OCI-LY7 (cell line): ENCODE results near the gene ARHGAP33. TPM values are rescaled to one million over a fixed set of nuclear protein-coding genes. Genes with fewer than 3 reads are reported as not detected.

ENCODE experiments used
- BruUV-seq: library from RNA; stranded (reverse); fragments of 400-500 nt; replicated peaks from 2 replicates; lab custom pipeline; 2021; lab: Mats Ljungman, UMichigan
- CTCF ChIA-PET: fragments of 300-600 bp; sonication (Branson Sonifier 250); formaldehyde crosslinking; loops from one replicate; lab custom pipeline; 2022; ENCODE audit warnings: antibody characterized with exemption; ENCODE audit not compliant: unreplicated experiment; lab: Charles Lee
- POLR2A ChIA-PET: fragments of 300-600 bp; sonication (Branson Sonifier 250); formaldehyde crosslinking; loops from one replicate; lab custom pipeline; 2022; ENCODE audit warnings: antibody characterized with exemption; lab: Charles Lee
- DNase-seq: peaks from one replicate; pipeline ENCODE4 v3.0.0-alpha.2; 2015; ENCODE audit warnings: low spot score
- H2AFZ ChIP-seq: fragments of 200-600 bp; sonication (generic), shearing (Covaris generic); 2 replicates; pipeline ENCODE4 v1.6.1; 2014; ENCODE audit warnings: mild to moderate bottlenecking, antibody characterized with exemption, low read length, moderate library complexity
- H3K27ac ChIP-seq: fragments of 200-600 bp; sonication (generic); 2 replicates; pipeline ENCODE4 v1.5.1; 2014; ENCODE audit warnings: mixed run types, low read depth, mild to moderate bottlenecking, moderate library complexity, low read length, inconsistent platforms; ENCODE audit not compliant: poor library complexity, severe bottlenecking
- H3K36me3 ChIP-seq: fragments of 200-600 bp; sonication (generic); 2 replicates; pipeline ENCODE4 v1.6.1; 2014; ENCODE audit warnings: mild to moderate bottlenecking, antibody characterized with exemption, low read length, moderate library complexity, mixed read lengths; ENCODE audit not compliant: insufficient read depth
- H3K4me1 ChIP-seq: fragments of 200-600 bp; sonication (generic); 2 replicates; pipeline ENCODE4 v1.5.1; 2014; ENCODE audit warnings: mild to moderate bottlenecking, low read length; ENCODE audit not compliant: insufficient read depth, poor library complexity, severe bottlenecking
- H3K4me2 ChIP-seq: fragments of 200-600 bp; sonication (generic); 2 replicates; pipeline ENCODE4 v1.6.1; 2014; ENCODE audit warnings: mild to moderate bottlenecking, low read length
- H3K4me3 ChIP-seq: fragments of 200-600 bp; sonication (generic); 2 replicates; pipeline ENCODE4 v1.5.1; 2014; ENCODE audit warnings: mild to moderate bottlenecking, low read depth, low read length; ENCODE audit not compliant: poor library complexity, severe bottlenecking
- H3K79me2 ChIP-seq: fragments of 200-600 bp; sonication (generic); 2 replicates; pipeline ENCODE4 v1.6.1; 2016; ENCODE audit warnings: low read depth, mild to moderate bottlenecking, low read length, moderate library complexity, mixed read lengths; ENCODE audit not compliant: insufficient read depth
- H3K9me2 ChIP-seq: fragments of 200-600 bp; sonication (generic); 2 replicates; pipeline ENCODE4 v1.6.1; 2016; ENCODE audit warnings: mild to moderate bottlenecking, low read length, mixed read lengths; ENCODE audit not compliant: insufficient read depth
- H3K9me3 ChIP-seq: fragments of 200-600 bp; sonication (generic); 2 replicates; pipeline ENCODE4 v1.6.1; 2014; ENCODE audit warnings: mild to moderate bottlenecking, mixed run types, low read length, mixed read lengths
- H4K20me1 ChIP-seq: fragments of 200-600 bp; sonication (generic); 2 replicates; pipeline ENCODE4 v1.6.1; 2014; ENCODE audit warnings: mild to moderate bottlenecking, antibody characterized with exemption, low read length, moderate library complexity, mixed read lengths; ENCODE audit not compliant: insufficient read depth
- EZH2phosphoT487 ChIP-seq: fragments of 200-600 bp; sonication (generic); IDR thresholded peaks from 2 replicates; pipeline ENCODE4 v1.6.1; 2018; ENCODE audit warnings: low read depth, borderline replicate concordance, mild to moderate bottlenecking, mixed run types, antibody characterized with exemption, low read length, moderate library complexity, mixed read lengths
- intact Hi-C: fragments of 100-400 bp; cut with micrococcal nuclease; formaldehyde crosslinking; loops from one replicate; pipeline ENCODE4 v1.10.0; 2022; ENCODE audit not compliant: unreplicated experiment
- total RNA-seq, 2 experiments: library from RNA; depleted of rRNA in 1 of 2; stranded (reverse); fragments of >200 nt in 1 of 2; shearing (Covaris generic) in 1 of 2; gene quantifications; 2 replicates each; pipeline ENCODE4 v1.2.3, GENCODE V29; 2014 to 2022
- TF ChIP-seq, protein P1 (sequence below): fragments of 200-600 bp; sonication (generic); conservative IDR thresholded peaks from 2 replicates; pipeline ENCODE4 v1.5.1; 2014; ENCODE audit warnings: mild to moderate bottlenecking, antibody characterized with exemption, low read length, moderate library complexity, mixed read lengths

The ARHGAP33 gene
- total RNA-seq, 2 experiments from 2014 or later = 15.1 to 94.6 TPM

- intact Hi-C loops = no loop called here
- CTCF ChIA-PET = no interaction called here
- TF ChIP-seq, protein P1, sequence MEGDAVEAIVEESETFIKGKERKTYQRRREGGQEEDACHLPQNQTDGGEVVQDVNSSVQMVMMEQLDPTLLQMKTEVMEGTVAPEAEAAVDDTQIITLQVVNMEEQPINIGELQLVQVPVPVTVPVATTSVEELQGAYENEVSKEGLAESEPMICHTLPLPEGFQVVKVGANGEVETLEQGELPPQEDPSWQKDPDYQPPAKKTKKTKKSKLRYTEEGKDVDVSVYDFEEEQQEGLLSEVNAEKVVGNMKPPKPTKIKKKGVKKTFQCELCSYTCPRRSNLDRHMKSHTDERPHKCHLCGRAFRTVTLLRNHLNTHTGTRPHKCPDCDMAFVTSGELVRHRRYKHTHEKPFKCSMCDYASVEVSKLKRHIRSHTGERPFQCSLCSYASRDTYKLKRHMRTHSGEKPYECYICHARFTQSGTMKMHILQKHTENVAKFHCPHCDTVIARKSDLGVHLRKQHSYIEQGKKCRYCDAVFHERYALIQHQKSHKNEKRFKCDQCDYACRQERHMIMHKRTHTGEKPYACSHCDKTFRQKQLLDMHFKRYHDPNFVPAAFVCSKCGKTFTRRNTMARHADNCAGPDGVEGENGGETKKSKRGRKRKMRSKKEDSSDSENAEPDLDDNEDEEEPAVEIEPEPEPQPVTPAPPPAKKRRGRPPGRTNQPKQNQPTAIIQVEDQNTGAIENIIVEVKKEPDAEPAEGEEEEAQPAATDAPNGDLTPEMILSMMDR = no peak
- TF ChIP-seq EZH2phosphoT487 = no peak
Observed at GRCh38 chr19:35738887-35739229, 36.5 kb upstream of the ARHGAP33 start.

DNA sequence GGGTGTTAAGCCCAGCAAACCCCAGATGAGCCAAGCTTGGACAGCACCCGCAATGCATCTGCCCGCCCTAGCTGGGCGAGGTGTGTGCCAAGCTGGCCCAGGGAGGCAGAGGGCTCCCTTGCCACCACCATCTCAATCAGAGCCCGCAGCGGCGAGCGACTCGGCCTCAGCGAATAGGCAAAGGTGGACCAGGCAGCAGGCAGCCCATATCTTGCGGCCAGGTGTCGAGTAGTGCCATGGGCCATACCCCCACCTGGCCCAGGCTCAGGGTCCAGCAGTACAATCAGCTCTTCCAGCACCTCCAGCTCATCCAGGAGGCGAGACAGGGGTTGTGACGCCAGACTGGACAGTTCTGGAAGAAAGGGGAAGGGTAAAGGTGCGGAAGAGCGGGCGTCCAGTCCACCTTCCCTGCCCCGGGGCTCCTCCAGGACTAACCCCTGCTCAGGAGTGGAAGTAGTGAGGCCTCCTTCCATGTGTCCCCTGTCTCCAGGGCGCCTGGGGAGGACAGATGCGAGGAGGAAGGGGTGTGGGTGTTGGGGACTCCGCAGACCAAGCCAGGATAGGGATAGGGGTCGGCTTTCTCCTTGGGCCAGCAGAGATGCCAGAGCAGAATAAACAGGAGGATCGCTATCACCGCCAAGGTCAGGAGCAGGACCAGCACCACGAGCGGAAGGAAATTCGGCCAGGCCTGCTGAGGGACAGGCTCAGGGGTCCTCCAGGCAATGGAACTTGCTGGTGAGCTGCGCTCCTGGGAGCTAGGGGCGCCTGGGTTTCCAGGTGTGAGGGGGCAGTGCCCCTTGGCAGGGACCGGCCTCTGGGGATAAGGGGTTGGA is 35.9 kb upstream of the ARHGAP33 start:
- H3K27ac ChIP-seq = no peak overlapping the region
- peak overlapping the region; percentile 84 for H3K4me2 ChIP-seq
- H3K9me3 ChIP-seq = no peaks in the 10 kb centered on the region
- no peaks in the 10 kb centered on the region for H4K20me1 ChIP-seq
- intact Hi-C loops = loop anchor here (1.0 to 10.0 kb wide), 4 partner anchors 22 to 1305 kb away; partner anchors contain the start of genes ARHGAP33, HCST and NFKBID
- DNase-seq = no peak
- H3K9me2 ChIP-seq = no peaks in the 10 kb centered on the region
- peaks cover 53% of the 10 kb centered on the region for H3K36me3 ChIP-seq
- TF ChIP-seq EZH2phosphoT487 = no peak
- TF ChIP-seq, protein P1 = no peak
- H3K4me1 ChIP-seq = peaks cover 52% of the 10 kb centered on the region
- H2AFZ ChIP-seq = no peak overlapping the region
- CTCF ChIA-PET = no interaction called here
- H3K4me3 ChIP-seq = peak overlapping the region; percentile 69
- POLR2A ChIA-PET = interaction anchor here (0.6 kb wide), 1 partner anchor 1108 kb away, joined by 3 read pairs; no protein-coding TSS in a partner anchor
- no peaks in the 10 kb centered on the region; the same call in 1 of the 2 replicates for H3K79me2 ChIP-seq
- no TSS peak for BruUV-seq

More at GRCh38 chr19:35738887-35739229, 36.5 kb upstream of the ARHGAP33 start:
- H3K4me2 ChIP-seq = no peak overlapping the region
- H3K36me3 ChIP-seq = peaks cover 58% of the 10 kb centered on the region
- DNase-seq = no peak
- H2AFZ ChIP-seq = no peak overlapping the region
- BruUV-seq = no TSS peak
- no peaks in the 10 kb centered on the region; the same call in 1 of the 2 replicates for H3K79me2 ChIP-seq
- no peaks in the 10 kb centered on the region for H4K20me1 ChIP-seq
- no peak overlapping the region for H3K4me3 ChIP-seq
- peaks cover 46% of the 10 kb centered on the region for H3K4me1 ChIP-seq
- H3K9me2 ChIP-seq = no peaks in the 10 kb centered on the region
- no peak overlapping the region for H3K27ac ChIP-seq
- no peaks in the 10 kb centered on the region for H3K9me3 ChIP-seq
- POLR2A ChIA-PET = no interaction called here

DNA sequence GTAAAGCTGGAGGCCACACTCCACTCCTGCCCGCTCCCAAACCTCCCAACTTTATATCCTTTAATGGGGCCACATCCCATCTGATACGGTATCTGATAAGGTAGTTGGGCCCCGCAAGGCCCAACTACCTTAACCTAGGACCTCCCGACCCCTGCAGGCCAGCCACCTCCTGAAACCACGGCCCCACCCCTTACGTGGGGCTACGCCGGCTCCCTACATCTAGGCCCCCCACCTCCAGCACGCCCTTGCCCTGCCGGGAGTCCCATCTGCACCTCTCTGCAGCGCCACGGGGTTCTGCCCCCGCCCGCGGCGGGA is 35.3 kb upstream of the ARHGAP33 start:
- no peaks in the 10 kb centered on the region; the same call in 1 of the 2 replicates for H3K79me2 ChIP-seq
- peak overlapping the region; percentile 50; the same call in 1 of the 2 replicates for H2AFZ ChIP-seq
- H3K4me3 ChIP-seq = peak overlapping the region; percentile 69
- intact Hi-C loops = loop anchor here (1.0 to 10.0 kb wide), 4 partner anchors 23 to 1305 kb away; partner anchors contain the start of genes ARHGAP33, HCST and NFKBID
- peak overlapping the region; percentile 86 for H3K27ac ChIP-seq
- peak overlapping the region; percentile 84 for H3K4me2 ChIP-seq
- H4K20me1 ChIP-seq = no peaks in the 10 kb centered on the region
- peaks cover 52% of the 10 kb centered on the region for H3K4me1 ChIP-seq
- no peaks in the 10 kb centered on the region for H3K9me2 ChIP-seq
- POLR2A ChIA-PET = interaction anchor here (0.6 to 1.1 kb wide), 4 partner anchors 21 to 1109 kb away, joined by 3 to 7 read pairs (median 3); partner anchors contain the start of gene COX6B1
- BruUV-seq = no TSS peak
- no peak for DNase-seq
- CTCF ChIA-PET = no interaction called here
- no peak for TF ChIP-seq EZH2phosphoT487
- TF ChIP-seq, protein P1 = no peak
- H3K36me3 ChIP-seq = peaks cover 47% of the 10 kb centered on the region
- H3K9me3 ChIP-seq = no peaks in the 10 kb centered on the region
